DMS79 treated with DMSO at 0.1 percent for 48 hours (cell line): Measurements from ENCODE around the gene RNF20.
"Not testable (repeated sequence)": the region's sequence is repeated elsewhere in the genome, so short reads cannot be mapped to it uniquely, and the experiment has no call there.

Experiments used
- DNase-seq: peaks from one replicate; lab custom pipeline; 2025; lab: John Stamatoyannopoulos, UW

Gene RNF20, protein sequence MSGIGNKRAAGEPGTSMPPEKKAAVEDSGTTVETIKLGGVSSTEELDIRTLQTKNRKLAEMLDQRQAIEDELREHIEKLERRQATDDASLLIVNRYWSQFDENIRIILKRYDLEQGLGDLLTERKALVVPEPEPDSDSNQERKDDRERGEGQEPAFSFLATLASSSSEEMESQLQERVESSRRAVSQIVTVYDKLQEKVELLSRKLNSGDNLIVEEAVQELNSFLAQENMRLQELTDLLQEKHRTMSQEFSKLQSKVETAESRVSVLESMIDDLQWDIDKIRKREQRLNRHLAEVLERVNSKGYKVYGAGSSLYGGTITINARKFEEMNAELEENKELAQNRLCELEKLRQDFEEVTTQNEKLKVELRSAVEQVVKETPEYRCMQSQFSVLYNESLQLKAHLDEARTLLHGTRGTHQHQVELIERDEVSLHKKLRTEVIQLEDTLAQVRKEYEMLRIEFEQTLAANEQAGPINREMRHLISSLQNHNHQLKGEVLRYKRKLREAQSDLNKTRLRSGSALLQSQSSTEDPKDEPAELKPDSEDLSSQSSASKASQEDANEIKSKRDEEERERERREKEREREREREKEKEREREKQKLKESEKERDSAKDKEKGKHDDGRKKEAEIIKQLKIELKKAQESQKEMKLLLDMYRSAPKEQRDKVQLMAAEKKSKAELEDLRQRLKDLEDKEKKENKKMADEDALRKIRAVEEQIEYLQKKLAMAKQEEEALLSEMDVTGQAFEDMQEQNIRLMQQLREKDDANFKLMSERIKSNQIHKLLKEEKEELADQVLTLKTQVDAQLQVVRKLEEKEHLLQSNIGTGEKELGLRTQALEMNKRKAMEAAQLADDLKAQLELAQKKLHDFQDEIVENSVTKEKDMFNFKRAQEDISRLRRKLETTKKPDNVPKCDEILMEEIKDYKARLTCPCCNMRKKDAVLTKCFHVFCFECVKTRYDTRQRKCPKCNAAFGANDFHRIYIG

GRCh38 chr9:101533334-101534204 lies at the start of gene RNF20:
Gene RNF20 (plus strand): TSS chr9:101533853. CDS start chr9:101535424, 1,571 bp downstream.
- peak; percentile 98 for DNase-seq

- DNase-seq, result no peak
Observed at GRCh38 chr9:101484046-101484445, 49.6 kb upstream of the RNF20 start.

DNA sequence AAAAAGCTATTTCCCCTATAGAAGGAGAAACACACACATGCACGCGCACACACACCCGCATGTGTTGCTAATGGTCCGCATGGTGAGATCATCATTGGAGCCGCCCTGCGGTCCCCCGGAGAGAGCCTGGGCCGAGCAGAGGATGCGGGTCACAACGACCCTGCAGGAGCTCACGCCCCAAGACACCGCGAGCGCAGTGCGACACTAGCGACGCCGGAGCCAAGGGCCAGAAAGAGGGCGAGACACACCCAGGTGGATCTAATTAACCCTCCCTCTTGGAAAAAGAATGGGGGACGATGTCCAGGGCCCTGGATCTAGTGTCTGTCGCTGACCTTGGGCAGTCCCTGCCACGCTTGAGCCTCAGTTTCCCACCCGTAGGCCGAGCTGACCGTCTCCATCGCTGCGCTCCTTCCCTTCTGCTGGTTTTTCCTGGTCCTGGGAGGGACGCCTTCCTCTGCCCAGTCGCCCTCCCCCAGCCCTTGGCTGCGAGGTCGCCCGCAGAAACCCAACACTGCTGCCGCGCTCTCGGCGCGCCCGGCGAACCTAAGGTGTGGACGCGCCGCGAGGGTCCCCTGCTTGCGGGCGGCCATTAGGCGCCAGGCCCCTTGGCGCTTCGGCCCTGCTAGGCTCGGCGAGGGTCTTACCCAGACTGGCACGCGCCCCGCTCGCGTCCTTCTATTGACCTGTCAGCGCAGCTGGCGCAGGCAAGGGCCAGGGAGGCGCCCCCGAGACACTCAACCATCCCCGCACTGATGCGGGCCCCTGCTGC lies 47.5 kb upstream of the RNF20 start:
- DNase-seq, result peak; percentile 20

- DNase-seq, result peak; percentile 37
Observed at GRCh38 chr9:101486693-101487442, 46.8 kb upstream of the RNF20 start.

DNA sequence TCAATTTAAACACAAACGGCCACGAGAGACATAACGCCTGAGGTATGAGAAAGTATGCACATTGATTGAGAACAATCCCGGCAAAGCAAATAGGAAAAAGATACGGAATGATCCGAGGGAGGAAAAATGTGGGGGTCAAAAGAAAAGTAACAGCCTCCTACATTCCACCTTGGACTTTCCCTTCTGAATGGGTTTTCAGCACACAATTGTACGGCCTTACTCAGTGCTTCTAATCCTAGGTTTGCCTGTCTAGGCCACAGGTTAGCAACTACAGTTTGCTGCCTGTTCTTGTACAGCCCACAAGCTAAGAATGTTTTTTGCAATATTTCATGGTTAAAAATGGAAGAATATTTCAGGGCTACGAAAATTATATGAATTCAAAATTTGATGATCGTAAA lies 46.2 kb upstream of the RNF20 start:
- peak; percentile 37 for DNase-seq

DNA sequence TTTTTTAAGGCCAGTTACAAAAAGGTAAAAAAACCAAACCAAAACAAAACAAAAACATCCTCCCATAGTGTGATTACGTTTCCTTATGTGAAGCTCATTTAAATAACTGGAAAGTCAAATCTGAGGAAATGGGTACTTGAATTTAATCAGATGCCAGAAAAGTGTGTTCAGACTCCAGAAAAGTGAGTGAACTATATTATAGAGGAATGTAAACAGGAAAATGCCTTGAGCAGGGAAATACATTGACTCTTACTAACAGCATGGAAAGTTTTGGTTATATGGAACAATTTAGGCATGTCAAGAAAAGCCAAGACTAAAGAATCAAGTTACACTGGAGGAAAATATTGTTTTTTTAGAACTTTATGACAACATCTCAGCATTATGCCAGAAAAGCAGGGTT lies 37.8 kb upstream of the RNF20 start:
- no peak for DNase-seq

- DNase-seq, result no peak
Observed at GRCh38 chr9:101498323-101498722, 35.3 kb upstream of the RNF20 start.

- DNase-seq, result no peak
Observed at GRCh38 chr9:101504188-101504587, 29.5 kb upstream of the RNF20 start.

DNA sequence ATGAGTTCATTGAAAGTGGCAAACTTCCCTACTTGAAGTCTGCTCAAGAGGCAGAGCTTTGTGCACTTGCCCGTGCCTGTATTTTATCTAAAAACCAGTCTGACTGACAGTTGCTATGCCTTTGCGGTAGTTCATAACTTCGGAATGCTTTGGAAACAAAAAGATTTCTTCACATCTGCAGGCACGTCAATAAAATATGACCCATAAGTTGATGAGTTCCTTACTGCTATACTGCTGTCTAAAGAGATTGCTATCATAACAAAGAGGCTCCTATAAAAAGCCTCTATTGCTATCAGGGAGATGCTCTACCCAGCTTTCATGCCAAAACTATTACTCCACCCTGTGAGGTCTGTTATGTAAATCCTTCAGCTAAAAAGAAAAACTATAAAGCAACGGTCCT lies 25.4 kb upstream of the RNF20 start:
- no peak for DNase-seq

GRCh38 chr9:101509572-101509971 lies 24.1 kb upstream of the RNF20 start:
- DNase-seq, result no peak

- DNase-seq, result no peak
Observed at GRCh38 chr9:101510459-101510858, 23.2 kb upstream of the RNF20 start.

DNA sequence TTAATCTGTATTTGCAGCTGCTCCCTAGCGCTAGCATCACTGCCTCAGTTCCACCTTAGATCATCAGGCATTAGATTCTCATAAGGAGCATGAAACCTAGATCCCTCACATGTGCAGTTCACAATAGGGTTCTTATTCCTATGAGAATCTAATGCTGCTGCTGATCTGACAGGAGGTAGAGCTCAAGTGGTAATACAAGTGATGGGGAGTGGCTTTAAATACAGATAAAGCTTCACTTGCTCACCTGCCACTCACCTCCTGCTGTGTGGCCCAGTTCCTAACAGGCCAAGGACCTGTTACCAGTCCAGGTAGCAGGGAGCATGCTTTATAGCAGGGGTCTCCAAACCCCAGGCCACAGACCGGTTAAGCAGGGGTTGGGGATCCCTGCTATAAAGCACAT lies 22.6 kb upstream of the RNF20 start:
- DNase-seq, result no peak

GRCh38 chr9:101512116-101512515 lies 21.5 kb upstream of the RNF20 start:
- DNase-seq, result no peak

- no peak for DNase-seq
Observed at GRCh38 chr9:101513351-101513750, 20.3 kb upstream of the RNF20 start.

- no peak for DNase-seq
Observed at GRCh38 chr9:101514071-101514470, 19.6 kb upstream of the RNF20 start.

DNA sequence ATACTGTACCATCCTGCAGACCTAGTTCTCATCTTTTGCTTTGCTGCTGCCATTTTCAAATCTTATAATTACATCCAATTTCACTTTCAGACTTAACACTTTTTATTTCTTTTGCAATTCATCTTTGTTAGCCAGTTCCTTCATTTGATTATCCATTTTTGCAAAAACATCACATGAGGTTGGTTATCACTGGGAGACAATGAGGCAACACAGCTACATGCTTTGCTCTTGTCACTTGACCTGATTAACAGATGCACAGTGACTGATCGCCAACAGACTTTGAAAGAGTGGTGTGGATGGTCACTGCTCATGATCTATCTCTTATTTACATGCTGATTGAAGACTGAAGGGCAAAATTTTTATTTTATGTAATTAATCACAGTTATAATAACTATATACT lies 17.0 kb upstream of the RNF20 start:
- DNase-seq, result no peak

- not testable (repeated sequence) for DNase-seq
Observed at GRCh38 chr9:101518489-101518888, 15.2 kb upstream of the RNF20 start.

DNA sequence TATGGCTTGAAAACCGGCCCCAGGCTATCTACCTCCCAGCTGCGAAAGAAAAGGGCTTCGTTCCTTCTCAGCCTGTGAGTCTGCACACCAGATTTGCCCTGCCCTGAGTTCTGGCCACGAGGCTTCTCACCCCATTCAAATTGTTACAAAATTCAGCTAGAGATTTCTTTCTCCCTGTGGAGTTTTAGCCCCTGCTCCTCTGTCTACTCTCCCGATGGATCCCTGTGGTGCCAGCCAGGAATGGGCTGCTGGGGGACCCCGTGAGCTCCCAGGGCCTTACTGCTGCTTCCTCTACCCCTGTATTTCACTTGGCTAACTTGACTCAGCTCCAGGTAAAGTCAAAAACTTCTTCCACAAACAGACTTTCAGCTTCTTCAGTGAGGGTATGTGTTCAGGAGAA lies 9.3 kb upstream of the RNF20 start:
- no peak for DNase-seq

GRCh38 chr9:101527066-101527465 lies 6.6 kb upstream of the RNF20 start:
- DNase-seq, result no peak

DNA sequence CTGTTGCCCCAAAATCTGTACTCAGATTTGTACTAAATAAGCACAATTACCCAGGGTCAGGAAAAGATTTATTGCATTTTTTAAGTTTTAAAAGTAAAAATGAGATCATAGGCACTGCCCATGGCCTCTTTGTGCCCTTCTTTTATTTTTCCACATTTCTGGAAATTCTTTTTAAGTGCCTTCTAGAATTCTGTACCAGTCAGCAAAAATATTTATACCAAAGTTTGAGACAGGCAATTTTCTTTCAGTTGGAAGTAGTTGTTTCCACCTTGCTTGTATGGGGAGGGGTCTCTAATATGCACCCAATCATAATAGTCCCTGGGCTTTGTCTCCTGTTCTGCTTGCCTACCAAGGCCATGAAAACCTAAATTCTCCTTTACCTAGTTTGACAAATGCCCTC lies 5.6 kb upstream of the RNF20 start:
- no peak for DNase-seq
